ENCODE data around the gene GAB1.

The GAB1 gene

GRCh38 chr4:143382596-143382995 is 45.9 kb downstream of the GAB1 start:
- H3K79me2 ChIP-seq (ENCODE audit: insufficient read depth, low read depth) = peaks cover 21% of the 10 kb centered on the region; the same call in 1 of the 2 replicates
- H3K4me2 ChIP-seq = peak overlapping the region; percentile 14; the same call in 1 of the 2 replicates
- H3K4me1 ChIP-seq (ENCODE audit: low read depth, poor library complexity, severe bottlenecking) = peaks cover 51% of the 10 kb centered on the region
- H3K27me3 ChIP-seq (ENCODE audit: insufficient read depth, low read depth) = no peaks in the 10 kb centered on the region
- H2AFZ ChIP-seq (ENCODE audit: low read depth) = no peak overlapping the region
- no peaks in the 10 kb centered on the region for H4K20me1 ChIP-seq (ENCODE audit: insufficient read depth)
- no peak for TF ChIP-seq CTCF (conservative IDR thresholded peaks at IDR 0.05; ENCODE audit: low read depth, low read length)
- H3K4me3 ChIP-seq (IDR thresholded peaks at IDR 0.05; ENCODE audit: insufficient read depth, low read depth, low read length) = no peak overlapping the region
- no peaks in the 10 kb centered on the region for H3K36me3 ChIP-seq (ENCODE audit: insufficient read depth)
- no peak overlapping the region for H3K9ac ChIP-seq
- H3K27ac ChIP-seq = no peak overlapping the region

- H3K79me2 ChIP-seq (ENCODE audit: insufficient read depth, low read depth) = peaks cover 17% of the 10 kb centered on the region; the same call in 1 of the 2 replicates
- no peak overlapping the region for H3K4me3 ChIP-seq (IDR thresholded peaks at IDR 0.05; ENCODE audit: insufficient read depth, low read depth, low read length)
- H4K20me1 ChIP-seq (ENCODE audit: insufficient read depth) = no peaks in the 10 kb centered on the region
- H3K36me3 ChIP-seq (ENCODE audit: insufficient read depth) = no peaks in the 10 kb centered on the region
- TF ChIP-seq CTCF (conservative IDR thresholded peaks at IDR 0.05; ENCODE audit: low read depth, low read length) = no peak
- peak overlapping the region; percentile 14; the same call in 1 of the 2 replicates for H3K4me2 ChIP-seq
- H3K4me1 ChIP-seq (ENCODE audit: low read depth, poor library complexity, severe bottlenecking) = peaks cover 46% of the 10 kb centered on the region
- no peaks in the 10 kb centered on the region for H3K27me3 ChIP-seq (ENCODE audit: insufficient read depth, low read depth)
- H2AFZ ChIP-seq (ENCODE audit: low read depth) = no peak overlapping the region
- no peak overlapping the region for H3K9ac ChIP-seq
- H3K27ac ChIP-seq = no peak overlapping the region
Observed at GRCh38 chr4:143383005-143383574, 46.4 kb downstream of the GAB1 start.

GRCh38 chr4:143384381-143384994 is 47.8 kb downstream of the GAB1 start:
- Histone ChIP-seq H3K27me3 (ENCODE audit: insufficient read depth, low read depth) (no peaks in the 10 kb centered on the region), H3K27ac (no peak overlapping the region), H3K4me2 (no peak overlapping the region), H3K4me1 (ENCODE audit: low read depth, poor library complexity, severe bottlenecking) (peaks cover 32% of the 10 kb centered on the region), H3K4me3 (IDR thresholded peaks at IDR 0.05; ENCODE audit: insufficient read depth, low read depth, low read length) (no peak overlapping the region), H3K79me2 (ENCODE audit: insufficient read depth, low read depth) (peaks cover 14% of the 10 kb centered on the region; the same call in 1 of the 2 replicates), H3K36me3 (ENCODE audit: insufficient read depth) (no peaks in the 10 kb centered on the region), H4K20me1 (ENCODE audit: insufficient read depth) (no peaks in the 10 kb centered on the region), H2AFZ (ENCODE audit: low read depth) (no peak overlapping the region), H3K9ac (no peak overlapping the region)
- TF ChIP-seq CTCF (conservative IDR thresholded peaks at IDR 0.05; ENCODE audit: low read depth, low read length) = no peak

GRCh38 chr4:143386812-143387211 is 50.1 kb downstream of the GAB1 start:
- Histone ChIP-seq H3K27ac (no peak overlapping the region), H3K4me1 (ENCODE audit: low read depth, poor library complexity, severe bottlenecking) (peaks cover 17% of the 10 kb centered on the region), H4K20me1 (ENCODE audit: insufficient read depth) (no peaks in the 10 kb centered on the region), H3K4me3 (IDR thresholded peaks at IDR 0.05; ENCODE audit: insufficient read depth, low read depth, low read length) (no peak overlapping the region), H3K27me3 (ENCODE audit: insufficient read depth, low read depth) (no peaks in the 10 kb centered on the region), H3K4me2 (no peak overlapping the region), H3K36me3 (ENCODE audit: insufficient read depth) (no peaks in the 10 kb centered on the region), H3K79me2 (ENCODE audit: insufficient read depth, low read depth) (no peaks in the 10 kb centered on the region), H2AFZ (ENCODE audit: low read depth) (no peak overlapping the region), H3K9ac (no peak overlapping the region)
- no peak for TF ChIP-seq CTCF (conservative IDR thresholded peaks at IDR 0.05; ENCODE audit: low read depth, low read length)

Data from KMS-11 (cell line).